Measurements from ENCODE around the gene GJC1. TPM values are rescaled to one million over a fixed set of nuclear protein-coding genes. Genes with fewer than 3 reads are reported as not detected.

GJC1 gene
- total RNA-seq, 1 donor from 2014 or later: 0.20 TPM

GRCh38 chr17:44837196-44837595 is 7.1 kb upstream of the GJC1 start:
- intact Hi-C loops (cut with micrococcal nuclease): no loop called here
- no peak overlapping the region for H3K27ac Mint-ChIP-seq
- H3K9me3 Mint-ChIP-seq: no peaks in the 10 kb centered on the region
- CTCF ChIA-PET: no interaction called here
- no peak for ATAC-seq (ENCODE audit: low read depth)
- DNase-seq: no peak
- POLR2A ChIA-PET: interaction anchor here (0.7 kb wide), 1 partner anchor 280 kb away, joined by 5 read pairs; no protein-coding TSS in a partner anchor
- H3K4me1 Mint-ChIP-seq: no peaks in the 10 kb centered on the region
- TF ChIP-seq CTCF (IDR thresholded peaks at IDR 0.05): no peak
- H3K36me3 Mint-ChIP-seq (ENCODE audit: low read depth): no peaks in the 10 kb centered on the region
- no peak overlapping the region for H3K4me3 Mint-ChIP-seq
- H3K27me3 Mint-ChIP-seq: peaks cover 20% of the 10 kb centered on the region

GRCh38 chr17:44832805-44833204 is 2.7 kb upstream of the GJC1 start:
- DNase-seq (no peak), ATAC-seq (ENCODE audit: low read depth) (no peak)
- H3K27ac Mint-ChIP-seq: no peak overlapping the region
- H3K4me1 Mint-ChIP-seq: peaks cover 13% of the 10 kb centered on the region
- no peaks in the 10 kb centered on the region for H3K36me3 Mint-ChIP-seq (ENCODE audit: low read depth)
- intact Hi-C loops (cut with micrococcal nuclease): no loop called here
- no peak overlapping the region for H3K4me3 Mint-ChIP-seq
- CTCF ChIA-PET: no interaction called here
- peaks cover 45% of the 10 kb centered on the region for H3K27me3 Mint-ChIP-seq
- TF ChIP-seq CTCF (IDR thresholded peaks at IDR 0.05): no peak
- POLR2A ChIA-PET: no interaction called here
- H3K9me3 Mint-ChIP-seq: no peaks in the 10 kb centered on the region

- H3K27me3 Mint-ChIP-seq: peaks cover 56% of the 10 kb centered on the region
- intact Hi-C loops (cut with micrococcal nuclease): no loop called here
- peak overlapping the region; percentile 16 for H3K4me3 Mint-ChIP-seq
- TF ChIP-seq CTCF (IDR thresholded peaks at IDR 0.05): no peak
- H3K4me1 Mint-ChIP-seq: peaks cover 13% of the 10 kb centered on the region
- H3K27ac Mint-ChIP-seq: no peak overlapping the region
- ChIA-PET CTCF (no interaction called here), POLR2A (no interaction called here)
- no peaks in the 10 kb centered on the region for H3K36me3 Mint-ChIP-seq (ENCODE audit: low read depth)
- no peaks in the 10 kb centered on the region for H3K9me3 Mint-ChIP-seq
- no peak for DNase-seq
- ATAC-seq (ENCODE audit: low read depth): no peak
Measured at GRCh38 chr17:44831371-44831770, 1.3 kb upstream of the GJC1 start.

- intact Hi-C loops (cut with micrococcal nuclease): no loop called here
- DNase-seq: peak; percentile 26
- Mint-ChIP-seq H3K4me3 (peak overlapping the region; percentile 74), H3K27me3 (peaks cover 56% of the 10 kb centered on the region), H3K4me1 (peaks cover 13% of the 10 kb centered on the region), H3K9me3 (no peaks in the 10 kb centered on the region), H3K36me3 (ENCODE audit: low read depth) (no peaks in the 10 kb centered on the region), H3K27ac (no peak overlapping the region)
- peak; percentile 34 for ATAC-seq (ENCODE audit: low read depth)
- CTCF ChIA-PET: no interaction called here
- POLR2A ChIA-PET: no interaction called here
- TF ChIP-seq CTCF (IDR thresholded peaks at IDR 0.05): no peak
Measured at GRCh38 chr17:44830359-44831288, 537 bp upstream of the GJC1 start.

- DNase-seq: no peak
- CTCF ChIA-PET: no interaction called here
- intact Hi-C loops (cut with micrococcal nuclease): no loop called here
Measured at GRCh38 chr17:44828919-44829522, 1.1 kb downstream of the GJC1 start.

More at GRCh38 chr17:44828919-44829522, 1.1 kb downstream of the GJC1 start:
- H3K4me1 Mint-ChIP-seq: peaks cover 13% of the 10 kb centered on the region
- H3K4me3 Mint-ChIP-seq: peak overlapping the region; percentile 80
- H3K9me3 Mint-ChIP-seq: no peaks in the 10 kb centered on the region
- H3K27ac Mint-ChIP-seq: no peak overlapping the region
- no peak for ATAC-seq (ENCODE audit: low read depth)
- POLR2A ChIA-PET: no interaction called here
- TF ChIP-seq CTCF (IDR thresholded peaks at IDR 0.05): no peak
- H3K36me3 Mint-ChIP-seq (ENCODE audit: low read depth): no peaks in the 10 kb centered on the region
- H3K27me3 Mint-ChIP-seq: peaks cover 52% of the 10 kb centered on the region
